HepG2 (cell line): ENCODE results near the gene CNNM2. TPM values are rescaled to one million over a fixed set of nuclear protein-coding genes. Genes with fewer than 3 reads are reported as not detected.

Experiments
- FLYWCH1 ChIP-seq: sonication (generic); formaldehyde crosslinking; IDR thresholded peaks from 2 replicates; pipeline ENCODE4 v1.8.1; 2023; ENCODE audit warnings: mild to moderate bottlenecking, missing genetic modification reagents
- FOXP1 ChIP-seq, 2 experiments: fragments of 450-650 bp in 1 of 2; IDR thresholded peaks; 2 replicates each; pipeline ENCODE4 v1.6.1; 2017 to 2018; ENCODE audit warnings: antibody characterized with exemption in 1 of 2
- HMG20B ChIP-seq: conservative IDR thresholded peaks from 2 replicates; pipeline ENCODE4 v1.6.1; 2016; ENCODE audit warnings: missing genetic modification reagents, missing compliant biosample characterization
- NONO ChIP-seq, 2 experiments: fragments of 450-650 bp in 1 of 2; sonication (generic) in 1 of 2; formaldehyde crosslinking in 1 of 2; IDR thresholded peaks in 1 of 2; conservative IDR thresholded peaks in 1 of 2; 2 replicates each; pipeline versions ENCODE4 v1.6.1 to v1.8.0; 2017 to 2022; ENCODE audit warnings: mild to moderate bottlenecking in 1 of 2, missing genetic modification reagents in 1 of 2, moderate library complexity in 1 of 2
- RELA ChIP-seq: sonication (generic); formaldehyde crosslinking; IDR thresholded peaks from 2 replicates; pipeline ENCODE4 v1.4.0; 2020; ENCODE audit warnings: missing genetic modification reagents
- ZNF33A ChIP-seq: sonication (generic); formaldehyde crosslinking; IDR thresholded peaks from 2 replicates; pipeline ENCODE4 v1.5.1; 2020; ENCODE audit warnings: missing genetic modification reagents, mild to moderate bottlenecking, moderate library complexity, borderline replicate concordance
- ZNF546 ChIP-seq: sonication (generic); formaldehyde crosslinking; conservative IDR thresholded peaks from 2 replicates; pipeline ENCODE4 v1.8.1; 2023; ENCODE audit warnings: mild to moderate bottlenecking, missing genetic modification reagents
- ZNF567 ChIP-seq: sonication (generic); formaldehyde crosslinking; IDR thresholded peaks from 2 replicates; pipeline ENCODE4 v1.8.1; 2023; ENCODE audit warnings: mild to moderate bottlenecking, missing genetic modification reagents, borderline replicate concordance
- ZNF850 ChIP-seq: sonication (generic); formaldehyde crosslinking; conservative IDR thresholded peaks from 2 replicates; pipeline ENCODE4 v1.9.0; 2021; ENCODE audit warnings: mild to moderate bottlenecking, missing genetic modification reagents
- polyA plus RNA-seq, 8 experiments: library from polyadenylated mRNA; depleted of rRNA in 3 of 8; stranded (reverse) in 7 of 8; unstranded in 1 of 8; fragments of >200 nt; fragmentation: Illumina TruSeq in 4 of 8; extraction: Trizol in 4 of 8; gene quantifications; 2 replicates each; pipeline versions ENCODE4 v1.2.1 to v1.2.3, GENCODE V29; 2011 to 2016; ENCODE audit warnings: low read depth in 4 of 8, missing spikeins in 1 of 8, mixed read lengths in 1 of 8; ENCODE audit not compliant: insufficient read depth in 1 of 8
- total RNA-seq, 5 experiments: library from RNA; depleted of rRNA; stranded (reverse); fragments of >200 nt; fragmentation: Illumina TruSeq; extraction: Trizol; gene quantifications; 2 replicates each; pipeline ENCODE4 v1.2.3, GENCODE V29; 2016; ENCODE audit warnings: low read depth in 1 of 5
- TF ChIP-seq, protein P1 (sequence below): sonication (generic); formaldehyde crosslinking; IDR thresholded peaks from 2 replicates; pipeline ENCODE4 v1.5.0; 2020; ENCODE audit warnings: missing genetic modification reagents
- TF ChIP-seq, protein P2 (sequence below): sonication (generic); formaldehyde crosslinking; IDR thresholded peaks from 2 replicates; pipeline ENCODE4 v1.4.0; 2020; ENCODE audit warnings: missing genetic modification reagents
- TF ChIP-seq, protein P3 (sequence below): sonication (generic); formaldehyde crosslinking; IDR thresholded peaks from 2 replicates; pipeline ENCODE4 v1.5.0; 2020; ENCODE audit warnings: mild to moderate bottlenecking, missing genetic modification reagents
- TF ChIP-seq, protein P4 (sequence below): sonication (generic); formaldehyde crosslinking; IDR thresholded peaks from 2 replicates; pipeline ENCODE4 v1.4.0; 2020; ENCODE audit warnings: missing genetic modification reagents

The CNNM2 gene
- total and polyA plus RNA-seq, 2 of the 13 experiments (the other 11 are each of a cell fraction or from before 2014, with no cell fraction given) = 7.1 to 9.0 TPM

DNA sequence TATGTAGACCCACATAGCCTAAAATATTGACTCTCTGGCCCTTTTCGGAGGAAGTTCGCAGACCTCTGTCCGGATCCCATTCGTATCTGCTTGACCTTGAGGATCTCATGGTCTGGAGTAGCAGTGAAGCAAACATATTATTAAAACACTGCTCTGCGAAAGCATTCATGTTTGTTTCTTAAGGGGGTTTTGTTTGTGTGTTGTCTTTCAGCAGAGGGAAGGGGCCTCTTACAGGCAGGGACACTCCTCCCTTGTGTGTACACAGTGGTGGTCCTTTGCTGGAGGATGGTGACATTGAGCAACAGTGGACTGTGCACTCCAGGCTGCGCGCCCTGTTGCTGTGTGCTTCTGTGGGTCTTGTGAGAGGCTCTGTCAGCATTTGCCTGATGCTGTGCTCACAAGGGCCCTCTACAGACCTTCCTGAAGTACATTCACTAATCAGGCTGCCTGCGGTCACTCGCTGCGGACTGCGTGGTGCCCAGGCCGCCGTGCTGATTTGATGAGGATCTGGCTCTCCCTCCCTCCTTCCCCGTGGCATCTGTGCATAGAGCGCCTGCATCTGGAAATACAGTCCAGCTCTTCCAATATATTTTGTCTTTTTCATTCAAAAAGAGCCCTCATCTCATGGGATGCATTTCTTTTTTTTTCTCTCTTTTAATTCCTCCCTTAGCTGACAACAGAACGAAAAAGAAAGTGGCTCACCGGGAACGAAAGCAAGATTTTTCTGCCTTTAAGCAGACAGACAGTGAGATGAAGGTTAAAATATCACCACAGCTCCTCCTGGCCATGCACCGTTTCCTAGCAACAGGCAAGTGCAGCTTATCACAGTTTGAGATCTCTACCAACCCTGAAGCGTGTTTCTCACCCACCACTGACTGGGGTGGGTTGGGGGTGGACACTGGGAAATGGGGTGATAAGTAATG lies 135.8 kb downstream of the CNNM2 start (continued):
- no peak for TF ChIP-seq RELA
- peak; percentile 81; the same call in 1 of the 2 replicates for TF ChIP-seq ZNF567 (CRISPR knock-in tag)
- no peak for TF ChIP-seq ZNF546 (CRISPR knock-in tag)
- TF ChIP-seq, protein P1, sequence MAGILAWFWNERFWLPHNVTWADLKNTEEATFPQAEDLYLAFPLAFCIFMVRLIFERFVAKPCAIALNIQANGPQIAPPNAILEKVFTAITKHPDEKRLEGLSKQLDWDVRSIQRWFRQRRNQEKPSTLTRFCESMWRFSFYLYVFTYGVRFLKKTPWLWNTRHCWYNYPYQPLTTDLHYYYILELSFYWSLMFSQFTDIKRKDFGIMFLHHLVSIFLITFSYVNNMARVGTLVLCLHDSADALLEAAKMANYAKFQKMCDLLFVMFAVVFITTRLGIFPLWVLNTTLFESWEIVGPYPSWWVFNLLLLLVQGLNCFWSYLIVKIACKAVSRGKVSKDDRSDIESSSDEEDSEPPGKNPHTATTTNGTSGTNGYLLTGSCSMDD (CRISPR knock-in tag) = no peak
- peak; percentile 60; the same call in 1 of the 2 replicates for TF ChIP-seq HMG20B
- peak; percentile 68 for TF ChIP-seq FOXP1 (IDR thresholded peaks at IDR 0.05)
- TF ChIP-seq FOXP1 (CRISPR knock-in tag; IDR thresholded peaks at IDR 0.05) = peak; percentile 100
- TF ChIP-seq, protein P2, sequence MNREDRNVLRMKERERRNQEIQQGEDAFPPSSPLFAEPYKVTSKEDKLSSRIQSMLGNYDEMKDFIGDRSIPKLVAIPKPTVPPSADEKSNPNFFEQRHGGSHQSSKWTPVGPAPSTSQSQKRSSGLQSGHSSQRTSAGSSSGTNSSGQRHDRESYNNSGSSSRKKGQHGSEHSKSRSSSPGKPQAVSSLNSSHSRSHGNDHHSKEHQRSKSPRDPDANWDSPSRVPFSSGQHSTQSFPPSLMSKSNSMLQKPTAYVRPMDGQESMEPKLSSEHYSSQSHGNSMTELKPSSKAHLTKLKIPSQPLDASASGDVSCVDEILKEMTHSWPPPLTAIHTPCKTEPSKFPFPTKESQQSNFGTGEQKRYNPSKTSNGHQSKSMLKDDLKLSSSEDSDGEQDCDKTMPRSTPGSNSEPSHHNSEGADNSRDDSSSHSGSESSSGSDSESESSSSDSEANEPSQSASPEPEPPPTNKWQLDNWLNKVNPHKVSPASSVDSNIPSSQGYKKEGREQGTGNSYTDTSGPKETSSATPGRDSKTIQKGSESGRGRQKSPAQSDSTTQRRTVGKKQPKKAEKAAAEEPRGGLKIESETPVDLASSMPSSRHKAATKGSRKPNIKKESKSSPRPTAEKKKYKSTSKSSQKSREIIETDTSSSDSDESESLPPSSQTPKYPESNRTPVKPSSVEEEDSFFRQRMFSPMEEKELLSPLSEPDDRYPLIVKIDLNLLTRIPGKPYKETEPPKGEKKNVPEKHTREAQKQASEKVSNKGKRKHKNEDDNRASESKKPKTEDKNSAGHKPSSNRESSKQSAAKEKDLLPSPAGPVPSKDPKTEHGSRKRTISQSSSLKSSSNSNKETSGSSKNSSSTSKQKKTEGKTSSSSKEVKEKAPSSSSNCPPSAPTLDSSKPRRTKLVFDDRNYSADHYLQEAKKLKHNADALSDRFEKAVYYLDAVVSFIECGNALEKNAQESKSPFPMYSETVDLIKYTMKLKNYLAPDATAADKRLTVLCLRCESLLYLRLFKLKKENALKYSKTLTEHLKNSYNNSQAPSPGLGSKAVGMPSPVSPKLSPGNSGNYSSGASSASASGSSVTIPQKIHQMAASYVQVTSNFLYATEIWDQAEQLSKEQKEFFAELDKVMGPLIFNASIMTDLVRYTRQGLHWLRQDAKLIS (CRISPR knock-in tag) = no peak
- TF ChIP-seq, protein P3, sequence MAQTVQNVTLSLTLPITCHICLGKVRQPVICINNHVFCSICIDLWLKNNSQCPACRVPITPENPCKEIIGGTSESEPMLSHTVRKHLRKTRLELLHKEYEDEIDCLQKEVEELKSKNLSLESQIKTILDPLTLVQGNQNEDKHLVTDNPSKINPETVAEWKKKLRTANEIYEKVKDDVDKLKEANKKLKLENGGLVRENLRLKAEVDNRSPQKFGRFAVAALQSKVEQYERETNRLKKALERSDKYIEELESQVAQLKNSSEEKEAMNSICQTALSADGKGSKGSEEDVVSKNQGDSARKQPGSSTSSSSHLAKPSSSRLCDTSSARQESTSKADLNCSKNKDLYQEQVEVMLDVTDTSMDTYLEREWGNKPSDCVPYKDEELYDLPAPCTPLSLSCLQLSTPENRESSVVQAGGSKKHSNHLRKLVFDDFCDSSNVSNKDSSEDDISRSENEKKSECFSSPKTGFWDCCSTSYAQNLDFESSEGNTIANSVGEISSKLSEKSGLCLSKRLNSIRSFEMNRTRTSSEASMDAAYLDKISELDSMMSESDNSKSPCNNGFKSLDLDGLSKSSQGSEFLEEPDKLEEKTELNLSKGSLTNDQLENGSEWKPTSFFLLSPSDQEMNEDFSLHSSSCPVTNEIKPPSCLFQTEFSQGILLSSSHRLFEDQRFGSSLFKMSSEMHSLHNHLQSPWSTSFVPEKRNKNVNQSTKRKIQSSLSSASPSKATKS (CRISPR knock-in tag) = no peak
- no peak for TF ChIP-seq ZNF33A (CRISPR knock-in tag)
- TF ChIP-seq ZNF850 (CRISPR knock-in tag) = no peak
- TF ChIP-seq NONO (IDR thresholded peaks at IDR 0.05) = no peak
- TF ChIP-seq NONO (CRISPR knock-in tag; conservative IDR thresholded peaks at IDR 0.05) = peak; percentile 86
- no peak; the same call in 1 of the 2 replicates for TF ChIP-seq FLYWCH1 (CRISPR knock-in tag)
- TF ChIP-seq, protein P4, sequence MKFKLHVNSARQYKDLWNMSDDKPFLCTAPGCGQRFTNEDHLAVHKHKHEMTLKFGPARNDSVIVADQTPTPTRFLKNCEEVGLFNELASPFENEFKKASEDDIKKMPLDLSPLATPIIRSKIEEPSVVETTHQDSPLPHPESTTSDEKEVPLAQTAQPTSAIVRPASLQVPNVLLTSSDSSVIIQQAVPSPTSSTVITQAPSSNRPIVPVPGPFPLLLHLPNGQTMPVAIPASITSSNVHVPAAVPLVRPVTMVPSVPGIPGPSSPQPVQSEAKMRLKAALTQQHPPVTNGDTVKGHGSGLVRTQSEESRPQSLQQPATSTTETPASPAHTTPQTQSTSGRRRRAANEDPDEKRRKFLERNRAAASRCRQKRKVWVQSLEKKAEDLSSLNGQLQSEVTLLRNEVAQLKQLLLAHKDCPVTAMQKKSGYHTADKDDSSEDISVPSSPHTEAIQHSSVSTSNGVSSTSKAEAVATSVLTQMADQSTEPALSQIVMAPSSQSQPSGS (CRISPR knock-in tag) = peak; percentile 83
